ENCODE results near the gene NR1D2.
"Not testable (repeated sequence)": the region's sequence is repeated elsewhere in the genome, so short reads cannot be mapped to it uniquely, and the experiment has no call there.

DNA sequence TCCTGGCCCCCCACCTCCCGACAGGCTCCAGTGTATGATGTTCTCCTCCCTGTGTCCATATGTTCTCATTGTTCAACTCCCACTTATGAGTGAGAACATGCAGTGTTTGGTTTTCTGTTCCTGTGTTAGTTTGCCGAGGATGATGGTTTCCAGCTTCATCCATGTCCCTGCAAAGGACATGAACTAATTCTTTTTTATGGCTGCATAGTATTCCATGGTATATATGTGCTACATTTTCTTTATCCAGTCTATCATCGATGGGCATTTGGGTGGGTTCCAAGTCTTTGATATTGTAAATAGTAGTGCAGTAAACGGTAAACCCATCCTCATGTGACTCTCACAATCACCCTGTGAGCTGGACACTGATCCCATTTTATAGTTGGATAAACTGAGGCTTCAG, 81.6 kb downstream of the NR1D2 start:
- TF ChIP-seq, protein P1, sequence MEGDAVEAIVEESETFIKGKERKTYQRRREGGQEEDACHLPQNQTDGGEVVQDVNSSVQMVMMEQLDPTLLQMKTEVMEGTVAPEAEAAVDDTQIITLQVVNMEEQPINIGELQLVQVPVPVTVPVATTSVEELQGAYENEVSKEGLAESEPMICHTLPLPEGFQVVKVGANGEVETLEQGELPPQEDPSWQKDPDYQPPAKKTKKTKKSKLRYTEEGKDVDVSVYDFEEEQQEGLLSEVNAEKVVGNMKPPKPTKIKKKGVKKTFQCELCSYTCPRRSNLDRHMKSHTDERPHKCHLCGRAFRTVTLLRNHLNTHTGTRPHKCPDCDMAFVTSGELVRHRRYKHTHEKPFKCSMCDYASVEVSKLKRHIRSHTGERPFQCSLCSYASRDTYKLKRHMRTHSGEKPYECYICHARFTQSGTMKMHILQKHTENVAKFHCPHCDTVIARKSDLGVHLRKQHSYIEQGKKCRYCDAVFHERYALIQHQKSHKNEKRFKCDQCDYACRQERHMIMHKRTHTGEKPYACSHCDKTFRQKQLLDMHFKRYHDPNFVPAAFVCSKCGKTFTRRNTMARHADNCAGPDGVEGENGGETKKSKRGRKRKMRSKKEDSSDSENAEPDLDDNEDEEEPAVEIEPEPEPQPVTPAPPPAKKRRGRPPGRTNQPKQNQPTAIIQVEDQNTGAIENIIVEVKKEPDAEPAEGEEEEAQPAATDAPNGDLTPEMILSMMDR (IDR thresholded peaks at IDR 0.05; ENCODE audit: low read depth, low read length, poor library complexity, severe bottlenecking): not testable (repeated sequence)
- TF ChIP-seq EZH2phosphoT487 (IDR thresholded peaks at IDR 0.05; ENCODE audit: borderline replicate concordance, low read length): not testable (repeated sequence)

All from DOHH2 (cell line).